ENCODE results near the gene TRAPPC10. TPM values are rescaled to one million over a fixed set of nuclear protein-coding genes. Genes with fewer than 3 reads are reported as not detected.

Gene TRAPPC10
- total and polyA plus RNA-seq, 7 donors, result 8.4 to 27.3 (median 19.6) TPM

DNA sequence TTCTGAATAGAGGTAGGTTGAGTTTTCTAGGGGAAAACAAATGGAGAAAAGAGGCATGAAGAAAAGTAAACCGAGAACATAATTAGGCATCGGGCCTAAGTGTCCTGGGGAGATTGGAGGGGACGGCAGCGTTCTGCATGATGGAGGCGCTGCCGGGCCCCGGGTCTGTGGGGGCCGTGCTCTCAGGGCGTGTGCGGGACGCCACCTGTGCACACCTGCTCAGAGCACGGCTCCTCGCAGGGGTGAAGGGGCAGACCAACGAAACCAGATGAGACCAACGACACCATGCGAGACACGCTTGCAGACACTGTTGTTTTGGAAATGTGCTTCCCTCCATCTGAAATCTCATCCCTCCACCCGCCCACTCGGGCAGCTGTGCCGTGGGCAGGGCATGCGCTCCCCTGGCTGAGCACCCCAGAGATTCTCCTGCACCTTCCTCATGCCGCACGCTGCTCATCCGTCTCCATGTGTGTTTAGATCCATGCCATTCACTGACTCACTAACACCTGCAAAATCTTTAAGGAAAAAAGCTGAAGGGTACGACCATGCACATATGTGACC, 28.2 kb upstream of the TRAPPC10 start:
- intact Hi-C loops (cut with DNase I), result no loop called here
- no peaks in the 10 kb centered on the region for H3K4me1 ChIP-seq
- TF ChIP-seq, protein P1, sequence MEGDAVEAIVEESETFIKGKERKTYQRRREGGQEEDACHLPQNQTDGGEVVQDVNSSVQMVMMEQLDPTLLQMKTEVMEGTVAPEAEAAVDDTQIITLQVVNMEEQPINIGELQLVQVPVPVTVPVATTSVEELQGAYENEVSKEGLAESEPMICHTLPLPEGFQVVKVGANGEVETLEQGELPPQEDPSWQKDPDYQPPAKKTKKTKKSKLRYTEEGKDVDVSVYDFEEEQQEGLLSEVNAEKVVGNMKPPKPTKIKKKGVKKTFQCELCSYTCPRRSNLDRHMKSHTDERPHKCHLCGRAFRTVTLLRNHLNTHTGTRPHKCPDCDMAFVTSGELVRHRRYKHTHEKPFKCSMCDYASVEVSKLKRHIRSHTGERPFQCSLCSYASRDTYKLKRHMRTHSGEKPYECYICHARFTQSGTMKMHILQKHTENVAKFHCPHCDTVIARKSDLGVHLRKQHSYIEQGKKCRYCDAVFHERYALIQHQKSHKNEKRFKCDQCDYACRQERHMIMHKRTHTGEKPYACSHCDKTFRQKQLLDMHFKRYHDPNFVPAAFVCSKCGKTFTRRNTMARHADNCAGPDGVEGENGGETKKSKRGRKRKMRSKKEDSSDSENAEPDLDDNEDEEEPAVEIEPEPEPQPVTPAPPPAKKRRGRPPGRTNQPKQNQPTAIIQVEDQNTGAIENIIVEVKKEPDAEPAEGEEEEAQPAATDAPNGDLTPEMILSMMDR (IDR thresholded peaks at IDR 0.05), result no peak
- TF ChIP-seq EP300 (IDR thresholded peaks at IDR 0.05), result no peak
- no peak for TF ChIP-seq POLR2AphosphoS5 (IDR thresholded peaks at IDR 0.05)
- TF ChIP-seq POLR2A (IDR thresholded peaks at IDR 0.05), result no peak
- DNase-seq, result no peak
- H3K9me3 ChIP-seq, result no peaks in the 10 kb centered on the region
- H3K4me3 ChIP-seq, result no peak overlapping the region
- H3K27ac ChIP-seq, result no peak overlapping the region
- 91 to 93% methylated on average over 25 of the region's 25 CpGs for WGBS, 2 donors
- peaks cover 15 to 48% (median 18%) of the 10 kb centered on the region in 4 donors for H3K36me3 ChIP-seq
- no peaks in the 10 kb centered on the region for H3K27me3 ChIP-seq

DNA sequence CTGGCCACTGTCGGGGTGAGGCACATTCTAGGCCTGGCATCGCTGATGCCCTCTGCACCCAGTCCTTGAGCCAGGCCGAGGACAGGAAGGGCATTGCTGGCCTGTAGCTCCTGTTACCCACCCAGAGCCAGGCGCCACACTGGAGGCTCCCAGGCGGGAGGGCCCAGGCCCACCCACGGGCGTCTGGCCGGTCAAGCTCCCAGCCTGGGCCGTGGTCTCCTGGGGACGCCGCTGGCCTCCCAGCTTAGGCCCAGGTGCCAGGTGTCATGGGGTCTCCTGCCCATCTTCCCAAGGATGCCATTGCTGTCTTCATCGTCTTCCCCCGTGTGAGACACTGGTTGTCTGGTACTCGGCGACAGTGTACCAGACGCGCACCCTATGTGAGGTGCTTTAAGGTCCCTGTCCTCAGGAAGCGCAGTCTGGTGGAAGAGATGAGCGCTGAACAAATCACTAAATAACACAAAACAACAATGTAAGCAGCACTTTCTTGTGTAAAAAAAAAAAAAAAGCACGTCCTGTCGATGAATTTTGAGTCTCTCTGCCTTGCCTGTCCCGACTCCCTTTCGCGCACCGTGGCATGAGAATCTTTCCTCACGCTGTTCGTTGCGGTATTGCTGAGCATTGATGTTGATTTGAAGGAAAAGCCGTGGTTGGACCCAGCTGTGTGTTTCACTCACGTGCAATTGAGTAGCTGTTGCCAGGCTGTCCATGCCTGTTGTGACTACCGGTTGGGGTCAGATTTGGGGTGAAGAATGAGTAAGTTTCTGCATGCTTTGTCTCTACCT, 27.0 kb upstream of the TRAPPC10 start:
- DNase-seq, result no peak
- H3K4me3 ChIP-seq, result no peak overlapping the region
- TF ChIP-seq, protein P1 (IDR thresholded peaks at IDR 0.05), result no peak
- no peak for TF ChIP-seq POLR2AphosphoS5 (IDR thresholded peaks at IDR 0.05)
- no peak for TF ChIP-seq EP300 (IDR thresholded peaks at IDR 0.05)
- TF ChIP-seq POLR2A (IDR thresholded peaks at IDR 0.05), result no peak
- intact Hi-C loops (cut with DNase I), result no loop called here
- H3K27ac ChIP-seq, result no peak overlapping the region
- H3K9me3 ChIP-seq, result no peaks in the 10 kb centered on the region
- H3K27me3 ChIP-seq, result no peaks in the 10 kb centered on the region
- WGBS, 2 donors, result 89% methylated on average over 31 of the region's 31 CpGs
- no peaks in the 10 kb centered on the region for H3K4me1 ChIP-seq
- H3K36me3 ChIP-seq, result peaks cover 15 to 40% (median 18%) of the 10 kb centered on the region in 4 donors

DNA sequence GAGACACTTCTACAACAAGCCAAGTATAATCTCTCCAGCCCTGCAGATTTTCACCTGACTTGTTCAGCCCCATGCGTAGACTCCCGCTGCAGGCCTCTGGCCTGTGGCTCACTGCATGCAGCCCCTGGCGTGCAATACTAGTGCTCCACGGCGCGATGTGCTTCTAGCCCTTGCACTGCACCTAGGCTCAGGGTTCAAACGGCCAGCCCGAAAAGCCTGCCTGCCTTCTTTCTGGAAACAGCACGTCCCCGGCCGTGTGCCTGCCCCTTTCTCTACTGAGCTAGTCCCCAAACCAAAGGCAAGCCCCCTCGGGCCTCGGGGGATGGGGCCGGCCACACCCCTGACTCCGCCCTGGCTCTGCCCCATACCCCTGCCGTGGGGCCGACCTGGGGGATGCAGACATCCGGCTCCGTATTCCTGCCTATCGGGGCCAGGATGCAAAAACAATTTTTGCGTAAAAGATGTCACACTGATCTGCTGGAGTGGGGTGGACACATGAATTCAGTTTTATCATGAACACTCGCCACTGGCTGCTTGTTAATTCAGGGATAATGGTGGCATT, 26.3 kb upstream of the TRAPPC10 start:
- DNase-seq, result no peak
- intact Hi-C loops (cut with DNase I), result no loop called here
- 26 to 37% methylated on average over 22 of the region's 22 CpGs for WGBS, 2 donors
- H3K27me3 ChIP-seq, result no peaks in the 10 kb centered on the region
- H3K4me1 ChIP-seq, result no peaks in the 10 kb centered on the region
- TF ChIP-seq EP300 (IDR thresholded peaks at IDR 0.05) (no peak), POLR2A (IDR thresholded peaks at IDR 0.05) (no peak), POLR2AphosphoS5 (IDR thresholded peaks at IDR 0.05) (no peak)
- TF ChIP-seq, protein P1 (IDR thresholded peaks at IDR 0.05), result no peak
- peaks cover 11 to 34% (median 18%) of the 10 kb centered on the region in 4 donors for H3K36me3 ChIP-seq
- no peak overlapping the region for H3K4me3 ChIP-seq
- H3K9me3 ChIP-seq, result no peaks in the 10 kb centered on the region
- no peak overlapping the region for H3K27ac ChIP-seq

DNA sequence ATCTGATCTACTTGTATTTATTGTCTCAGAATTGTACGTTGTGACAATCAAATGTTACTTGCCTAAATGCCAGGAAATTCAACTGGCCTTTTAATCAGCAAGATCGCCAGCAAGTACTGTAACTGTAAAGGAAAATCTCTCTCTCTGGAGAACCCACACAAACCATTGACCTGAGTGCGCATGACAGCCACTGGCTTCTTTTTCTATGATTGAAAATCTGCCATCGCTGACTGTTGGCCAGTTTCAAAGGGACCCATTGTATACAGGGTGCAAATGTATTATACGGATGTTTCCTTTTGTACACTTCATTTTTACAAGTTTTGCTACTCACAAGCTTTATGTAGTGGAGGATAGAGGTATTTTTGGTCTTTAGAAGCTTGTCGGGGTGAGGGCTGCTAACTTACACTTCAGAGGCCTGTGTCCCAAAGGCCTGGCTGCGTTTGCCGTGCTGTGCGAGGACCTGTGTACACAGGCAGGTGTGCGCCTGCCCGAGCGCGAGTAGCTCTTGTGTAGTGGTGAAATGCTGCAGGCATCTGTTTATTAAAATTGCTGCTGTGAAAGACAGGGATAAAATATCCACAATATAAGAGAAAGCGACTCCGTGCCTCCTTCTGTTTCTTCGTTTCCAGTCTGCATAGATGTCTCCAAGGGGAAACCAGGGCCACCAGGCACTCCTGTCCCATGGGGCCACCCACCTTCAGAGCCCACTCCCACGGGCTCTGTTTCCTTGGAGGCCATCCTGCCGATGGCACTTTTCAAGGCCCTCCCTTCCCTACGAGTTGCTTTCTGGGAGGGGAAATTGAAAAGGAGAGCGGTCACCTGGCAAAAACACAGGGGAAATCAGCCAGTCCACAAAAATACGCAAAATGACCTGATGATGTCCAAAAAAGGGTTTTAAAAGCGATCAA, 25.3 kb upstream of the TRAPPC10 start:
- TF ChIP-seq, protein P1 (IDR thresholded peaks at IDR 0.05), result no peak
- TF ChIP-seq POLR2AphosphoS5 (IDR thresholded peaks at IDR 0.05), result no peak
- no peak for TF ChIP-seq POLR2A (IDR thresholded peaks at IDR 0.05)
- no peak for TF ChIP-seq EP300 (IDR thresholded peaks at IDR 0.05)
- no peak for DNase-seq
- no peaks in the 10 kb centered on the region for H3K4me1 ChIP-seq
- H3K4me3 ChIP-seq, result no peak overlapping the region
- intact Hi-C loops (cut with DNase I), result no loop called here
- H3K27ac ChIP-seq, result no peak overlapping the region
- WGBS, 2 donors, result 58 to 78% methylated on average over 22 of the region's 22 CpGs
- no peaks in the 10 kb centered on the region for H3K9me3 ChIP-seq
- no peaks in the 10 kb centered on the region for H3K27me3 ChIP-seq
- peaks cover under 1 to 23% (median 8%) of the 10 kb centered on the region in 4 donors for H3K36me3 ChIP-seq
